HG03558 (cell line): ENCODE results near the gene ACACB.

ENCODE experiments used
- ATAC-seq: cut with Tn5 transposase; IDR thresholded peaks from one replicate; pipeline ENCODE4 v1.9.1; 2021; ENCODE audit warnings: moderate number of reproducible peaks; ENCODE audit not compliant: unreplicated experiment; ENCODE audit errors: extremely low read depth

Gene ACACB

GRCh38 chr12:109202770-109203169 is 86.4 kb downstream of the ACACB start:
- no peak for ATAC-seq

- no peak for ATAC-seq
Measured at GRCh38 chr12:109203480-109203879, 87.1 kb downstream of the ACACB start.

GRCh38 chr12:109209082-109209481 is 92.7 kb downstream of the ACACB start:
- ATAC-seq = no peak

GRCh38 chr12:109212460-109213115 is 96.2 kb downstream of the ACACB start:
- no peak for ATAC-seq

- ATAC-seq = no peak
Measured at GRCh38 chr12:109214131-109214530, 97.7 kb downstream of the ACACB start.

- ATAC-seq = no peak
Measured at GRCh38 chr12:109218996-109219395, 102.6 kb downstream of the ACACB start.

- no peak for ATAC-seq
Measured at GRCh38 chr12:109219938-109220337, 103.6 kb downstream of the ACACB start.

- no peak for ATAC-seq
Measured at GRCh38 chr12:109221277-109221931, 105.0 kb downstream of the ACACB start.

GRCh38 chr12:109222062-109222461 is 105.7 kb downstream of the ACACB start:
- ATAC-seq = no peak

GRCh38 chr12:109222496-109222895 is 106.1 kb downstream of the ACACB start:
- no peak for ATAC-seq

GRCh38 chr12:109223211-109223610 is 106.8 kb downstream of the ACACB start:
- ATAC-seq = no peak

- ATAC-seq = no peak
Measured at GRCh38 chr12:109223868-109224267, 107.5 kb downstream of the ACACB start.

GRCh38 chr12:109228664-109229063 is 112.3 kb downstream of the ACACB start:
- ATAC-seq = no peak

GRCh38 chr12:109230193-109230592 is 113.8 kb downstream of the ACACB start:
- ATAC-seq = no peak

- ATAC-seq = no peak
Measured at GRCh38 chr12:109232731-109233130, 116.3 kb downstream of the ACACB start.

- ATAC-seq = no peak
Measured at GRCh38 chr12:109234012-109234411, 117.6 kb downstream of the ACACB start.

GRCh38 chr12:109236257-109236656 is 119.9 kb downstream of the ACACB start:
- ATAC-seq = no peak

- ATAC-seq = no peak
Measured at GRCh38 chr12:109239179-109239578, 122.8 kb downstream of the ACACB start.

GRCh38 chr12:109239691-109240090 is 123.3 kb downstream of the ACACB start:
- no peak for ATAC-seq

GRCh38 chr12:109240365-109240764 is 124.0 kb downstream of the ACACB start:
- no peak for ATAC-seq

- no peak for ATAC-seq
Measured at GRCh38 chr12:109241936-109242335, 125.5 kb downstream of the ACACB start.

- ATAC-seq = no peak
Measured at GRCh38 chr12:109244073-109244472, 127.7 kb downstream of the ACACB start.
